ENCODE data around the gene GLRA1. TPM values are rescaled to one million over a fixed set of nuclear protein-coding genes. Genes with fewer than 3 reads are reported as not detected.

Gene GLRA1
- total and polyA plus RNA-seq, 2 of the 4 experiments (the other 2 are of a cell fraction): not detected

- Histone ChIP-seq H3K27ac (ENCODE audit: insufficient read depth, low read length) (no peak overlapping the region), H2AK9ac (replicated peaks; ENCODE audit: low read depth, low read length, poor library complexity) (no peak overlapping the region), H3K23ac (ENCODE audit: low read depth, low read length) (no peak overlapping the region), H4K5ac (ENCODE audit: low read depth, low read length) (no peak overlapping the region), H3K14ac (replicated peaks; ENCODE audit: low read depth, low read length) (no peak overlapping the region), H2AK5ac (ENCODE audit: low read depth, low read length) (no peak overlapping the region), H3K27me3 (ENCODE audit: control insufficient read depth, insufficient read depth, low read length) (no peaks in the 10 kb centered on the region), H2BK15ac (ENCODE audit: low read depth, low read length) (no peak overlapping the region), H3K56ac (ENCODE audit: extremely low read depth, insufficient read depth, low read length) (no peak overlapping the region), H3K36me3 (ENCODE audit: control insufficient read depth, insufficient read depth, low read length) (no peaks in the 10 kb centered on the region), H2BK20ac (ENCODE audit: low read depth, low read length) (no peak overlapping the region), H3K4me2 (ENCODE audit: low read depth, low read length) (no peak overlapping the region), H3K9me3 (ENCODE audit: control insufficient read depth, insufficient read depth, low read length) (no peaks in the 10 kb centered on the region), H2BK5ac (ENCODE audit: low read depth, low read length, poor library complexity, severe bottlenecking) (no peak overlapping the region), H2AFZ (replicated peaks; ENCODE audit: low read length, poor library complexity) (no peak overlapping the region), H3K4me1 (ENCODE audit: control insufficient read depth, insufficient read depth, low read length) (no peaks in the 10 kb centered on the region), H4K20me1 (ENCODE audit: insufficient read depth, low read length) (no peaks in the 10 kb centered on the region), H3K18ac (ENCODE audit: low read depth, low read length) (no peak overlapping the region), H4K8ac (ENCODE audit: low read depth in 2 of 2, low read length in 2 of 2) (no peak overlapping the region), H3K79me1 (ENCODE audit: low read depth in 1 of 2, low read length in 2 of 2) (no peaks in the 10 kb centered on the region), H3K9me1 (ENCODE audit: insufficient read depth, low read length) (no peaks in the 10 kb centered on the region), H4K91ac (ENCODE audit: insufficient read depth, low read depth, low read length) (no peak overlapping the region), H2BK120ac (ENCODE audit: low read depth, low read length) (no peak overlapping the region), H3K4ac (ENCODE audit: low read depth, low read length) (no peak overlapping the region), H3K4me3 (ENCODE audit: insufficient read depth, low read depth, low read length) (no peak overlapping the region), H3K9ac (ENCODE audit: low read depth, low read length) (no peak overlapping the region)
- WGBS, 2 experiments (ENCODE audit: extremely low coverage in 2 of 2, insufficient read length in 1 of 2): 45% methylated on average over 7 of the region's 9 CpGs; no CpG with 5 or more reads in 1 of the 2 experiments
- TF ChIP-seq NFE2L2 (IDR thresholded peaks at IDR 0.05; ENCODE audit: low read depth, low read length) (no peak), MAFK (IDR thresholded peaks at IDR 0.05; ENCODE audit: low read depth, low read length) (no peak), CTCF (conservative IDR thresholded peaks at IDR 0.05; ENCODE audit: low read depth, low read length) (no peak), RAD21 (IDR thresholded peaks at IDR 0.05; ENCODE audit: low read length) (no peak)
- DNase-seq (no peak), ATAC-seq (ENCODE audit: low read depth) (no peak)
- ChIA-PET POLR2A (ENCODE audit: unreplicated experiment) (no interaction called here), CTCF (interaction anchor here (0.6 kb wide), 1 partner anchor 10 kb away, joined by 3 read pairs; no protein-coding TSS in a partner anchor)
- in situ Hi-C loops (cut with MboI; ENCODE audit: low sequenced_read_pairs) (no loop called here), dilution Hi-C loops (cut with HindIII; ENCODE audit: low sequenced_read_pairs, unreplicated experiment) (no loop called here), intact Hi-C loops (cut with micrococcal nuclease) (no loop called here)
- BruUV-seq (replicated peaks): no TSS peak
These were observed 39.3 kb downstream of the GLRA1 start for GRCh38 chr5:151885138-151885908.
